HL-60/S4 treated with phorbol 12-myristate 13-acetate at 8.2 ng/mL for 4 days and 3 days (cell line): Measurements from ENCODE around the gene ALX3.

Experiments
- in situ Hi-C: fragments of 300-500 bp; cut with MboI; formaldehyde crosslinking; loops from 2 replicates; pipeline ENCODE4 v1.15.0; 2022; ENCODE audit warnings: low sequenced_read_pairs

Gene ALX3

DNA sequence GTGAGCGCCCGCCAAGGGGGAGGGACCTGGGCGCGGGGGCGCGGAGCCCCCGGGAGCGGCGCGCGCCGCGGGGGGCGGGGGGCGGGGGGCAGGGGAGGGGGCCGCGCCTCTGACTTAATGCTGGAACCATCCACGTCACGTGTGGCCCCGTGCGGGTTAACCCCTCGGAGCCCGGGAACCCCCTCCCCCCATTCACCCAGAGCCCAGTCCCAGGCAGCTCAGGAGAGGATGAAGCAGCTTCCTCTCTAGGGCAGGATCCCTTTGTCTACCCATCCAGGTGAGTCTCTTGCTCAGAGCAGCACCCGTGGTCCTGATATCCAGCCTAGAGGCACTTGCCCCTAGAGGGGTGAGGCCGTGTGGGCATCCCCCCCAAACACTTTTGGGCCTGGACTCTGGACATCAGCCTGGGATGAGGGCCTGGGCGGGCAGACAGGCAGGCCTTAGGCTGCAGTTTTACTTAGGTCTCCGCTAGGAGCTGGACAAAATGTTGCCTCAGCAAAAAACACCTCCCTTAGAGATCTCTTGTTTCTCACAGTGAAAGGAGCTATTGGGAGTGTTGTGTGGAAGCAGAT, at the start of gene ALX3:
ALX3 (minus strand) TSS at position 2 of the 572 bp plus-strand sequence. CDS start 60 bp downstream, outside the sequence.
- in situ Hi-C loops: no loop called here

- in situ Hi-C loops: no loop called here
Measured at GRCh38 chr1:110119843-110120242, 49.4 kb upstream of the ALX3 start.

- in situ Hi-C loops: no loop called here
Measured at GRCh38 chr1:110118636-110119396, 48.3 kb upstream of the ALX3 start.

DNA sequence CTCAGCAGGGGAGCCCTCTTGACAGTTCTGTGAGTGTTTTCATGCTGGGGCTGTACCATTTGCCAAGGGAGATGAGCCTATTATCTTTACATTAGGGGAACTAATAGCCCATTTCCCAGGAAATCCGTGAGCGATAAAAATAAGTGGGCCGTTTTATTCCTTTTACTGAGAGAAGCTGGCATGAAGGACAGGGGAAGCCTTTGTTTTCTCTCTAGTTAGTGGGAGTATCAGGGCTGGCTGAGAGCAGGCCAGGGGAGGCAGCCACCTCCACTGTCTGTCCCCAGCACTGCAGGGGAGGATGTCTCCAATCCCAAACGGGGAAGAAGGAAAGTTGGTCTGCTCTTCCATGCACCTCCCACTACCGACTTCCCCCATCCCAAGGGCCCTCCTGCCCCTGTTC, 44.3 kb upstream of the ALX3 start:
- in situ Hi-C loops: no loop called here

DNA sequence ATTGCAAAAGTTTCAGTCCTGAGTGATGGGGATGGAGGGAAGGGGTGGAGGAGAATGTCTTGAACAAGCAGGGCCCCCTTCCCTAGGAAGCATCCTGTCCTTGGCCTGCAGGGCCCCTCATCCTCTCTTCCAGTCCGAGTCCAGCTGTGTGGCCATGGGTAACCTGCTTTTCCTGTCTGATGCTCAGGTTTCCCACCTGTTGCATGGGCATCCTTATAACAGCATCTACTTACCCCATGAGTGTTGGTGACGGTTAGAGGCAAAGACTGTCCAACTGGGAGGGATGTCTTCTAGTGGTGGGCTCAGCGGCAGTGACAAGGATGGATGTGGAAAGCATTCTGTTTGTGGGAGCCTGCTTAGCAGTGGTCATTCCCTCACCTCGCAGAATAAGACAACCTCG, 43.7 kb upstream of the ALX3 start:
- in situ Hi-C loops: no loop called here

DNA sequence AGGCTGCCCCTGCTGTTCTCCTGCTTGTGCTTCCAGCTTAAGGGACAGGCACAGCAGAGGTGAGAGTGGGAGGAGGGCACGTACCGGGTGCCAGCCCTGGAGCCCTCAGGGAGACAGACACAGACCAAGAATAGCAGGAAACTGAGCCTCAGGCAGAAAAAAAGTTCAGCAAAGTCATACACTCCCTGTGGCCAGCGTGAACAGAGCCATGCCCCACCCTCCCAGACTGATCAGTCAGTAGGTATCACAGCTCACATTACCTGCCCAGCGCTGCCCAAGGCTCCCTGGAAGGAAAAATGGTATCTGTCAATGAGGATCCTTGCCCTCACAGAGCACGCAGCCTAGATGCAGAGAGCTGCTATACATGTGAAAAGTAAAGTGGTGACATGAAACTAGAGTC, 43.1 kb upstream of the ALX3 start:
- in situ Hi-C loops: no loop called here

DNA sequence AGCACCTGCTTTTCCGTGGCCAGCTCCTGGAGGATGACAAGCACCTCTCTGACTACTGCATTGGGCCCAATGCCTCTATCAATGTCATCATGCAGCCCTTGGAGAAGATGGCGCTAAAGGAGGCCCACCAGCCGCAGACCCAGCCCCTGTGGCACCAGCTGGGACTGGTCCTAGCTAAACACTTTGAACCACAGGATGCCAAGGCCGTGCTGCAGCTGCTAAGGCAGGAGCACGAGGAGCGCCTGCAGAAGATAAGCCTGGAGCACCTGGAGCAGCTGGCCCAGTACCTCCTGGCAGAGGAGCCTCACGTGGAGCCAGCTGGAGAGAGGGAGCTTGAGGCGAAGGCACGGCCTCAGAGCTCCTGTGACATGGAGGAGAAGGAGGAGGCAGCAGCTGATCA, 42.2 kb upstream of the ALX3 start:
- in situ Hi-C loops: no loop called here

DNA sequence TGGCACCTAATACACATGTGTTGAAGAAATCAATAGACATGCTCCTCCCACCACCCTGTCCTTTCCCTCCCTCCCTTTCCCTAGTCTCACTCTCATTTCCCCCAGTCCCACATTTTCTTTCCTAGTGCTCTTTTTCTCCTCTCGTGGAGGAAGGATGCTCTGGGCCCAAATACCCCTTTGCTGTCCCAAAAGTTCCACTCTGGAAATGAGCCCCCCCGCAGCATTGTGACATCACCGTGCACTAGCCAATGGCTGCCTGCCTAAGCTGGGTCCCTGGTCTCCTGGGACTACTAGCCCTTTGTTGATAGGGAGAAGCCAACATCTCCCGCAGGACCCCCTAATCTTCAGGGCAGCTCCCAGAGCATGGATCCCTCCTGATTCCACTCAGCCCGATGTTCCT, 41.7 kb upstream of the ALX3 start, which contains the start of gene UBL4B:
UBL4B (plus strand) TSS at position 301 of the 400 bp plus-strand sequence; CDS start at position 393, 92 bp downstream.
- in situ Hi-C loops: no loop called here

DNA sequence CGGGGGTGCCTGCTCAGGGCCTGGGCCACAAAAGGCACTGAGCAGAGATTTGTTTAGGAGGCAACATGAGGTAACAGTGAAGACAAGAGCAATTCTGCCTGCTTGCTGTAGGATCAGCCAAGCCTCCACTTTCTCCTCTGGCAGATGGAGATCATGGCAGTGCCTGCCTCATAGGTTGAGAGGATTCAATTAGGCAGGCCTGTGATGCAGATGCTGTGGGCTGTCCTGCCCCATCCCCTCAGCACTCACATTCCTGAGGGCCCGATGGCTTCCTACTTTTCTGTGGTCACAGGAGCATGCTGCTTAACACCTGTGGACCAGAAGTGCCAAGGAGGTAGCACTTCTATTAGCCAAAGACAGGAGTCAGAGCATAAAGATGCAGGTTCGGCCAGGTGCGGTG, 40.6 kb upstream of the ALX3 start:
- in situ Hi-C loops: no loop called here

DNA sequence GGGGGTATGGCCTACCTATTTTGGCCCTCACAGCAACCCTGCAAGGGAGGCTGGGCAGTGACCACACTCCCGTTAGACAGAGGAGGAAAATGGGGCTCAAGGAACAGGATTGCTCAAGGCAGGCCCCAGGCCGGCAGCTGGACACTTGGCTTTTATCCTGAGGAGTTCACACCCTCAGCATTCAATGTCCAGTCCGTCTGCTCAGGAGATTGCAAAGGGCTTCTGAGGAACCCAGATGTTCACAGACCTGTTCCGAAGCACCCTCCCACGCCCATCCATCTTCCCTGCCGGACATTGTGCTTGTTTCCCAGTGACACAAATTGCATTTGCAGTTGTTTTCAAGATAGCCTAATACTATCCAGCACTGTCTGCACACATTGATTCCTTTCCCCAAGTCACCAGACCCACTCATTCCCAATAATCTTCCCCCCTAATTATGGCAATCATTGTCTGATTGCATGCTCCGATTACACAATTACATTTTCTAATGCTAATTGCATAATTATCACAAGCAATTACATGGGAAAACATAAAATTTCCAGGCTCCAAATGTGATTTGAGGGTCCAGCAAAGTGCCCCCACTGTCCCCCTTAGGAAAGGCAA, 37.5 kb upstream of the ALX3 start:
- in situ Hi-C loops: no loop called here

DNA sequence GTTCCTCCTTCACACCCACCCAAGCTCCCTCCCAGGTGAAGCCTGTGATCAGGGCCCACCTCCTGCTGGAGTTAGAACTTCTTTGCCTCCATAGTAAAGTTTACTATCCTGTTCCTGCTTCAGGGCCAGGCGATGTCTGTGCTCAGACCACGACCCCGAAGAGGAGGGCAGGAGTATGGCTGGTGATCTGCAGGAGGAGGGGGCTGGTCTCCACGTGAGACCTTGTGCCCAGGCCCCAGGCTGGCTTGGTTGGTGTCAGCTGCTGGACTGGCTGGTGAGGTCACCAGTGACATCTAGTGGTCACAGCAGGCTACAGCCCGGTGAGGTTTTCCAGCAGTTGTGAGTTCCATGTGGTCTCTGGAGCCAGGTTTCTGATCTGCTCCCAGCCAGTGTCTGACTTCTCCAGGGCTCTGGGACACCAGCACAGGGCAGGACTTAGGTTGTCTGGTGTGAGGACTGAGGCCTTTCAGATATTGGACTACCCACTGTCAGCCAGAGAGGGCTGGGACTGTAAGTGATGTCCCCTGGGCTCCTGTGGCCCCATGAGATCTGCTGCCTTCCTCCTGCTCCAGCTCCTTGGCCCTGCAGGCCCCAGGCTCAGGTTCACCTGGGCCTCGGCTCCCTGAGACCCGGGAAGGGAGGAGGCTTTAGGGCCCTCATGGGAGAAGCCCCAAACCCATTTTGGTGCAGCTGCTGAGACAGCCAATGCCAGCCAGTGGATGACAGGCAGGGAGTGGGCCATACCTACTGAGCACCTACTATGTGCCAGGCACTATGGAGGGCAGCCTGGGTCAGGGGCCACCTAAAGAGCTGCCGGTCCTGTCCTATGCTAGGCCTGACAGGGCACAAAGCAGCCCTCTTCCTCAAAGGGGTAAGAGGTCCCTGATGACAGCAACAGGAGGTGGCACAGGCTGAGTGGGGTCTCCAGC, 35.8 kb upstream of the ALX3 start:
- in situ Hi-C loops: no loop called here

DNA sequence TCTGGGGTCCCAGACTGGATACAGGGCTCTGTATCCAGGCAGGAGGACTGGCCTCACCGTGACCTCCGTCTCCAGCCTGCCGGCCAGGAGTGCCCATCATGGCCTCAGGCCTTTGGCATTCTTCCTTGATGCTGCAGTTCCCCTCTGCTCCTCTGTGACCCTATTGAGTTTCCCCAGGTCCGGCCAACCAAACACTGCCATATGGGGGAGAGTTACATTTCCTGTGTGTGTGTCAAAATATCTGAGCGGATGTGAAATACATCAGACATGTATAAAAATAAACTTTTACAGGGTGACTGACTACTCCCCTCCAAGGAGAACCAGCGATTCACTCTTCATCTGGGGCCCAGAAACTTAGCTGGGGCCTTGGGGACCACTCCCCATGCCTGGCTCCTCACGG, 31.6 kb upstream of the ALX3 start:
- in situ Hi-C loops: no loop called here

- in situ Hi-C loops: no loop called here
Measured at GRCh38 chr1:110100335-110100734, 29.9 kb upstream of the ALX3 start.

- in situ Hi-C loops: no loop called here
Measured at GRCh38 chr1:110098222-110099026, 28.0 kb upstream of the ALX3 start.

GRCh38 chr1:110097507-110098221, 27.2 kb upstream of the ALX3 start:
- in situ Hi-C loops: no loop called here

DNA sequence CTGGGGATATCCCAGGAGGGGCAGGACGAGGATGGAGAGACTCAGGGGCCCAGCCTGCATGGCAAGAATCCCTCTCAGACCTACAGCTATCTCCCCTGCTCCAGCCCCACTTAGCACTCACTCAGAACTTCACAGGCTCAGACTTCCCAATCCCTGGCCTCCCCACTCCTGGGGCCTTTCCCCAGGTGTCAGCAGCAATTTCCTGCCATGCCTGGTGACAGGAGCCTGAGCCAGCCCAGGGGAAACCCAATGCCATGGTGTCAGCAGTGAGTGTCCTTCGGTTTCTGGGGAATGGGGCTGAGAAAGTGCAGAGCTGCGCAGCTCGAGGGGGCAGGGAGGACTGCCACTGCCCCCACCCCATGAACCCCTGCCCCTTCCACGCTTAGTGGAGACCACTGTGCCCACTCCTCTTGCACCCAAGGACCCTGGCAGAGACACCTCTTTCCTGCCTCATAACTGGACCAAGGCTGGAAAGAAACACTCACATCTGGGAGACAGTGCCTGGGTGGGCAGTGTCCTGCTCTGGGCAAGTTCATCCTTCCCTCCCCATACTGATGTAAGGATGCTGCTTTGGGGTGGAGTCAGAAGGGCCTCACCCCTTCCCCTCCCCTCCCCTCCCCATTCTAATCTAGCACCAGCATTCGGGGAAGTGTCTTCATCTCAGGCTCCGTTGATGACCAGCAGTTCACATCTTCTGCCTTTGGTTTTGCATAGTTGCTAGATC, 24.6 kb upstream of the ALX3 start:
- in situ Hi-C loops: no loop called here

DNA sequence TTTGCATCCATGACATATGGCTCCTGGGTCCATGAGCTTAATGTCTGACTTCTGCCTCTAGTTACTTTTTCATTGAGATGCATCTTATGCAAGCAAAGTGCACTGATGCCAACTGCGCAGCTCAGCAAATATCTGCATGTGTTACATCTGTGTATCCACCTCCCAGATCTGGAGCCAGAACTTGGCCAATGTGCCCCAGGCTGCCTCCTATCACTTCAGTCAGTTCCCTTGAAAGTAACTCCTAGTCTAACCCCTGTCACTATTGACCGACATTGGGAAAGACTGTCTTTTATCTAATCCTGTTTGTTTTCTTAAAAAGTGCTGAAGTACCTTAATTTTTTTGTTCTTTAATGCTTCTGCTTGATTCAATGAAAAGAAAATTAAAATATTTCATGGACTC, 22.5 kb upstream of the ALX3 start:
- in situ Hi-C loops: no loop called here

DNA sequence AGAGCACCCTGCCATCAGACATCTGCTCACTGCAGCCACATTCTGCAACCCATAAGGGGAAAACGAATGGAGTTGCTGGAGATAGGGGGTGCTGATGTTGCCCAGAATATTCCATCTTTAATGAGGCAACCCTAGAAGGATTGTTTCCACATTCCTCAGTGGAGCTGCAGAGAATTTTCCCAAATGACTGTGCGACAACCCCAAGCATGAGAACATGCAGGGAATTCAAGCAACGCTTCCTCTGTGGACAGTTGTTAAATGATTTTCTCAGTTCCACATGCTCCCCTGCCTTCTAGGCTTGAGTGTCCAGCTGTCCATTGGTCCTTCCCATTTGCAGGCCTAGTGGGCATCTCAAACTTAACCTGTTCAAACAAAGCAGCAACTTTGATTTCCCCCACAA, 21.3 kb upstream of the ALX3 start:
- in situ Hi-C loops: no loop called here

GRCh38 chr1:110091381-110091780, 20.9 kb upstream of the ALX3 start:
- in situ Hi-C loops: no loop called here
